Testis (tissue), 3 donors: ENCODE measurements around the gene NAGA. TPM values are rescaled to one million over a fixed set of nuclear protein-coding genes. Genes with fewer than 3 reads are reported as not detected.
"Not testable (repeated sequence)": the region's sequence is repeated elsewhere in the genome, so short reads cannot be mapped to it uniquely, and the experiment has no call there.

Experiments used
- DNase-seq: peaks from one replicate; pipeline ENCODE4 v3.0.0-alpha.2; 2019
- H3K27ac ChIP-seq, 2 donors: fragments of 200-600 bp; sonication (generic); one replicate each; pipeline ENCODE4 v1.5.1; 2019
- H3K27me3 ChIP-seq: fragments of 200-600 bp; sonication (generic); one replicate; pipeline ENCODE4 v1.5.1; 2019
- H3K36me3 ChIP-seq: fragments of 200-600 bp; sonication (generic); one replicate; pipeline ENCODE4 v1.5.1; 2017; ENCODE audit warnings: low read depth; ENCODE audit errors: missing control alignments
- H3K4me1 ChIP-seq: fragments of 200-600 bp; sonication (generic); one replicate; pipeline ENCODE4 v1.5.1; 2019
- H3K4me3 ChIP-seq, 2 donors: fragments of 200-600 bp; sonication (generic); one replicate each; pipeline ENCODE4 v1.5.1; 2017 to 2019
- H3K9me3 ChIP-seq: fragments of 200-600 bp; sonication (generic); one replicate; pipeline ENCODE4 v1.5.1; 2017
- POLR2A ChIP-seq: fragments of 450-650 bp; IDR thresholded peaks from one replicate; pipeline ENCODE4 v1.6.1; 2017; ENCODE audit warnings: antibody characterized with exemption, mild to moderate bottlenecking, moderate library complexity
- WGBS, 2 donors: methylation state at CpG; one replicate each; pipeline ENCODE4 v1.1.5; 2018; 5-methylcytosine and 5-hydroxymethylcytosine counted together
- intact Hi-C: fragments of 100-400 bp; cut with DNase I; formaldehyde crosslinking; loops from one replicate; pipeline ENCODE4 v1.15.1; 2023; ENCODE audit warnings: low total_unique reads
- polyA plus RNA-seq: library from polyadenylated mRNA; stranded (reverse); fragments of 350-450 nt; fragmentation: Illumina TruSeq; extraction: RNeasy Lipid Tissue Mini Kit (QIAGEN cat#74804); gene quantifications from one replicate; pipeline ENCODE4 v1.2.3, GENCODE V29; 2014; ENCODE audit warnings: low read depth, low replicate concordance; ENCODE audit not compliant: insufficient read depth
- total RNA-seq, 2 donors: library from RNA; depleted of rRNA; stranded (reverse); fragments of >200 nt; gene quantifications; one replicate each; pipeline ENCODE4 v1.2.3, GENCODE V29; 2016
- TF ChIP-seq, protein P1 (sequence below), 3 experiments: fragments of 450-650 bp in 2 of 3; fragments of 200-600 bp in 1 of 3; sonication (generic) in 1 of 3; IDR thresholded peaks; one replicate each; pipeline ENCODE4 v1.5.1; 2016 to 2019; ENCODE audit warnings: antibody characterized with exemption in 3 of 3, mild to moderate bottlenecking in 2 of 3, moderate library complexity in 1 of 3

NAGA gene
- total and polyA plus RNA-seq, 3 donors from 2014 or later, result 19.9 to 32.1 (median 22.9) TPM

DNA sequence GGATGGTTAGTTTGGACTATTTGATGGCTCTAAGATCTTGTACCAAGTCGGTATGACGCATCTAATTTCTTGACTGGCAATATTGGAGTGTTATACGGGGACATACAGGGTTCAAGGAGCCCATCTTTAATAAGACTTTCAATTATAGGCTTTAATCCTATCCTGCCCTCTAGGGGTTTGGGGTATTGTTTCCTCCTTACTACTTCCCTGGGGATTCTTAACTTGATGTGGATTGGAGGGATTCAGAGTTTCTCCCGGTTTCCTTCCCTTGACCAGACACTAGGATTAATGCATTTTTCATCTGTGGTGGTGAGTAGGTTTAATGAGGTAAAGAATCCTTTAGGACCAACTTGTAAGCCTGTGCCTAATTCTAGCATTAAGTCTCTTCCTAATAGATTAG is 41.2 kb upstream of the NAGA start:
- Histone ChIP-seq H3K27ac (no peak overlapping the region), H3K9me3 (no peaks in the 10 kb centered on the region), H3K4me3 (no peak overlapping the region), H3K36me3 (no peaks in the 10 kb centered on the region), H3K4me1 (no peaks in the 10 kb centered on the region), H3K27me3 (no peaks in the 10 kb centered on the region)
- intact Hi-C loops, result no loop called here
- DNase-seq, result no peak
- 92 to 99% methylated on average over 4 of the region's 4 CpGs for WGBS, 2 donors
- TF ChIP-seq, protein P1, sequence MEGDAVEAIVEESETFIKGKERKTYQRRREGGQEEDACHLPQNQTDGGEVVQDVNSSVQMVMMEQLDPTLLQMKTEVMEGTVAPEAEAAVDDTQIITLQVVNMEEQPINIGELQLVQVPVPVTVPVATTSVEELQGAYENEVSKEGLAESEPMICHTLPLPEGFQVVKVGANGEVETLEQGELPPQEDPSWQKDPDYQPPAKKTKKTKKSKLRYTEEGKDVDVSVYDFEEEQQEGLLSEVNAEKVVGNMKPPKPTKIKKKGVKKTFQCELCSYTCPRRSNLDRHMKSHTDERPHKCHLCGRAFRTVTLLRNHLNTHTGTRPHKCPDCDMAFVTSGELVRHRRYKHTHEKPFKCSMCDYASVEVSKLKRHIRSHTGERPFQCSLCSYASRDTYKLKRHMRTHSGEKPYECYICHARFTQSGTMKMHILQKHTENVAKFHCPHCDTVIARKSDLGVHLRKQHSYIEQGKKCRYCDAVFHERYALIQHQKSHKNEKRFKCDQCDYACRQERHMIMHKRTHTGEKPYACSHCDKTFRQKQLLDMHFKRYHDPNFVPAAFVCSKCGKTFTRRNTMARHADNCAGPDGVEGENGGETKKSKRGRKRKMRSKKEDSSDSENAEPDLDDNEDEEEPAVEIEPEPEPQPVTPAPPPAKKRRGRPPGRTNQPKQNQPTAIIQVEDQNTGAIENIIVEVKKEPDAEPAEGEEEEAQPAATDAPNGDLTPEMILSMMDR (IDR thresholded peaks at IDR 0.05), result no peak
- no peak for TF ChIP-seq POLR2A

DNA sequence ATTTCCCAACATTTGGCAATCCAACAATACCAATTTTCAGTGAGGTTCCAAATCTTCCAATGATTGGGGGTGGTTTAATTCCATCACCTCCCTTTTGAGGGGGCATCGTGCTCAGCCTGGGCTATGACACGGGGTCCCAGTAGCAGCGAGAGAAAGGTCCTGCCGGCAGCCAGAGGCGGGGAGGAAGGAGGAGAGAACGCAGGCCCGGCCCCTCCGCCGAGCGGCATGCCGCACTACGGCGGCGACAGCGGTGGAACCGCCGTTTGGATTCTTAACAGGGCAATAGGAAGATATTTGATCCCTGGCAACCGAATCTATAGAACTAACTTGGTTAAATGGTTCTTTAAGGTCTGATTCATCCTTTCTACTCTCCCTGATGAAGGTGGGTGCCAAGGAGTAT is 38.2 kb upstream of the NAGA start:
- no peak overlapping the region for H3K27ac ChIP-seq
- TF ChIP-seq, protein P1 (IDR thresholded peaks at IDR 0.05), result no peak
- no peak for TF ChIP-seq POLR2A
- WGBS, 2 donors, result 64 to 78% methylated on average over 18 of the region's 18 CpGs
- no peaks in the 10 kb centered on the region for H3K36me3 ChIP-seq
- no peaks in the 10 kb centered on the region for H3K4me1 ChIP-seq
- H3K4me3 ChIP-seq, result no peak overlapping the region
- intact Hi-C loops, result no loop called here
- no peak for DNase-seq
- H3K9me3 ChIP-seq, result no peaks in the 10 kb centered on the region
- no peaks in the 10 kb centered on the region for H3K27me3 ChIP-seq

DNA sequence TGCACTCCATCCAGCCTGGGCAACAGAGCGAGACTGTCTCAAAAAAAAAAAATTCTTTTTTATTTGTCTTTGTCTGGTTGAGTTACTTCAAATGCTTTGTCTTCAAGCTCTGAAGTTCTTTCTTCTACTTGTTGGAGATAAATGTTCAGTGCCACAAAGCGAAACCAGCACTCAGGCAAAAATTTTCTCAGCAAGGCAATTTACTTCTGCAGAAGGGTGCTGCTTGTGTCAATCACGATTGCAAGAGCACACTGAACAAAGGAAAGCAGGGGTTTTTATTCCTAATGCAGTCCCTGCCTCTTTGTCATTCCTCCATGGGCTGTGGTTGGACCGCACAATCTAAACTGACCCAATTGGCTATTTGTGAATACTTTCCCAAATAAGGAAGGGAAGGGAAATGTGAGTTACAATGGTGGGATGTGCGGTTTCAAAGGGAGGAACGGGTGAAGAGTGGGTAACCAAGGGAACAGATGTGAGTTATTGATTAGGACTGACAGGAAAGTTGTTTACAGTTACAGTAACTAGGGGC is 33.8 kb upstream of the NAGA start:
- intact Hi-C loops, DNase-seq, H3K4me3 ChIP-seq, H3K4me1 ChIP-seq, H3K9me3 ChIP-seq, H3K36me3 ChIP-seq, H3K27ac ChIP-seq, H3K27me3 ChIP-seq: not testable (repeated sequence)
- 96 to 99% methylated on average over 6 of the region's 6 CpGs for WGBS, 2 donors

DNA sequence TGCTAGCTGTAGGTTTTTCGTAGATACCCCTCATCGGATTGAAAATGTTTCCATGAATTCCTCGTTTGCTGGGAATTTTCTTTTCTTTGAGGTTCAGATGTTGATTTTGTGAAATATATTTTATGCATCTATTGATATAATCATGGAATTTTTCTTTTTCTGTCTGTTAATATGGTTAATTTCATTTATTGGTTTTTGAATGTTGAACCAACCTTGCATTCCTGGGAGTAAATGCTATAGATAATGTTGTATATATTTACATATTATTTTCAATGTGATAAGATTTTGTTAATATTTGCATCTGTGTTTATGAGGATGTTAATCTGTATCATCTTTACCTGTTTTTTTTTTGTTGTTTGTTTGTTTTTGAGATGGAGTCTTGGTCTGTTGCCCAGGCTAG is 30.6 kb upstream of the NAGA start:
- 95 to 97% methylated on average over 3 of the region's 3 CpGs for WGBS, 2 donors
- Histone ChIP-seq H3K27me3 (no peaks in the 10 kb centered on the region), H3K4me3 (no peak overlapping the region), H3K9me3 (no peaks in the 10 kb centered on the region), H3K36me3 (no peaks in the 10 kb centered on the region), H3K4me1 (no peaks in the 10 kb centered on the region), H3K27ac (no peak overlapping the region)
- no peak for DNase-seq
- TF ChIP-seq POLR2A, result no peak
- TF ChIP-seq, protein P1 (IDR thresholded peaks at IDR 0.05), result no peak
- intact Hi-C loops, result no loop called here

DNA sequence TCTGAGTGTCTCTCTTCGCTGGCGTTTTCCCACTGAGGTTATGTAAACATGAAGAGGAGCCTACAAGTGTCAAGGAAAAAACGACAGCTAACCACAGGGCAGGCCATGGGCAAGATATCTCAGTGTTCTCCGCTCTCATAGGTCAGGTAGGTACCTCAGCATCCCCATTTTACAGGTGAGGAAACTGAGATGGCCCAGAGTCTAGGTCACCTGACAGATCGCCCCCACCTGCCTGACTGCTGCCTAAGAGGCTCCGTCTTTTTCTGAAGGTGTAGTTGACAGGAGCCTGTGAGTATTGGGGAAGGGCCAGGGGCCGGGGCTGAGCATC is 20.8 kb upstream of the NAGA start:
- no peaks in the 10 kb centered on the region for H3K9me3 ChIP-seq
- DNase-seq, result no peak
- H3K27me3 ChIP-seq, result no peaks in the 10 kb centered on the region
- H3K27ac ChIP-seq, result peak overlapping the region; percentile 78 to 93
- WGBS, 2 donors, result 18 to 23% methylated on average over 7 of the region's 7 CpGs
- H3K4me1 ChIP-seq, result peaks cover 16% of the 10 kb centered on the region
- no peak for TF ChIP-seq POLR2A
- TF ChIP-seq, protein P1 (IDR thresholded peaks at IDR 0.05), result no peak
- no peaks in the 10 kb centered on the region for H3K36me3 ChIP-seq
- H3K4me3 ChIP-seq, result peak overlapping the region; percentile 71 to 81
- intact Hi-C loops, result no loop called here
